GM18499 (cell line): ENCODE measurements around the gene POMT2.
"Not testable (repeated sequence)": the region's sequence is repeated elsewhere in the genome, so short reads cannot be mapped to it uniquely, and the experiment has no call there.

ENCODE experiments used
- ATAC-seq: cut with Tn5 transposase; IDR thresholded peaks from one replicate; pipeline ENCODE4 v1.9.1; 2021; ENCODE audit warnings: moderate number of reproducible peaks; ENCODE audit not compliant: insufficient read depth, unreplicated experiment

Gene POMT2

GRCh38 chr14:77325746-77326094, 5.0 kb upstream of the POMT2 start:
- ATAC-seq: no peak

- ATAC-seq: no peak
Observed at GRCh38 chr14:77324816-77325745, 4.4 kb upstream of the POMT2 start.

GRCh38 chr14:77324289-77324688, 3.6 kb upstream of the POMT2 start:
- ATAC-seq: no peak

- ATAC-seq: no peak
Observed at GRCh38 chr14:77323571-77323970, 2.9 kb upstream of the POMT2 start.

- no peak for ATAC-seq
Observed at GRCh38 chr14:77322951-77323350, 2.3 kb upstream of the POMT2 start.

GRCh38 chr14:77322250-77322902, 1.7 kb upstream of the POMT2 start:
- no peak for ATAC-seq

GRCh38 chr14:77319422-77319821, 1.3 kb downstream of the POMT2 start:
- no peak for ATAC-seq

- ATAC-seq: not testable (repeated sequence)
Observed at GRCh38 chr14:77318756-77319155, 1.9 kb downstream of the POMT2 start.

- ATAC-seq: no peak
Observed at GRCh38 chr14:77318006-77318553, 2.6 kb downstream of the POMT2 start.

GRCh38 chr14:77316872-77317301, 3.8 kb downstream of the POMT2 start:
- ATAC-seq: no peak

- ATAC-seq: no peak
Observed at GRCh38 chr14:77316195-77316505, 4.5 kb downstream of the POMT2 start.

GRCh38 chr14:77314539-77315457, 5.9 kb downstream of the POMT2 start:
- no peak for ATAC-seq

- no peak for ATAC-seq
Observed at GRCh38 chr14:77314043-77314442, 6.6 kb downstream of the POMT2 start.

GRCh38 chr14:77313371-77313770, 7.3 kb downstream of the POMT2 start:
- no peak for ATAC-seq

- ATAC-seq: no peak
Observed at GRCh38 chr14:77311217-77311616, 9.5 kb downstream of the POMT2 start.

- ATAC-seq: no peak
Observed at GRCh38 chr14:77310026-77310425, 10.7 kb downstream of the POMT2 start.

- ATAC-seq: no peak
Observed at GRCh38 chr14:77309131-77309530, 11.6 kb downstream of the POMT2 start.

GRCh38 chr14:77306851-77307496, 13.7 kb downstream of the POMT2 start:
- ATAC-seq: no peak

- ATAC-seq: no peak
Observed at GRCh38 chr14:77306416-77306815, 14.3 kb downstream of the POMT2 start.

- ATAC-seq: no peak
Observed at GRCh38 chr14:77305696-77306095, 15.0 kb downstream of the POMT2 start.
